ENCODE data around the gene NELFB. TPM values are rescaled to one million over a fixed set of nuclear protein-coding genes. Genes with fewer than 3 reads are reported as not detected.
A peak's percentile ranks its signal among the peaks of the same experiment; 100 is the strongest.

Gene NELFB
- total and polyA plus RNA-seq, 4 donors, result 4.7 to 24.6 (median 18.1) TPM

GRCh38 chr9:137253717-137254623, 1.2 kb upstream of the NELFB start:
- H3K36me3 ChIP-seq (ENCODE audit: control insufficient read depth in 4 of 4, insufficient read depth in 3 of 4, low read depth in 1 of 4, low read length in 3 of 4), result peaks cover 3 to 4% (median 4%) of the 10 kb centered on the region in 4 donors
- H3K27me3 ChIP-seq (ENCODE audit: control insufficient read depth in 4 of 4, insufficient read depth in 4 of 4, low read length in 3 of 4), result no peaks in the 10 kb centered on the region
- TF ChIP-seq FOXA2 (IDR thresholded peaks at IDR 0.05) (no peak), CTCF (IDR thresholded peaks at IDR 0.05; ENCODE audit: low read depth, low read length, missing input control) (no peak), TAF1 (conservative IDR thresholded peaks at IDR 0.05) (no peak), REST (IDR thresholded peaks at IDR 0.05) (no peak), ZBTB33 (IDR thresholded peaks at IDR 0.05) (no peak), RAD21 (IDR thresholded peaks at IDR 0.05) (no peak), JUND (IDR thresholded peaks at IDR 0.05) (no peak), NR2F2 (IDR thresholded peaks at IDR 0.05) (no peak), FOXA1 (IDR thresholded peaks at IDR 0.05) (no peak), GABPA (IDR thresholded peaks at IDR 0.05 in 1 of 2, conservative IDR thresholded peaks at IDR 0.05 in 1 of 2) (no peak), HNF4G (IDR thresholded peaks at IDR 0.05) (no peak), YY1 (IDR thresholded peaks at IDR 0.05) (no peak), MAX (IDR thresholded peaks at IDR 0.05) (no peak), EGR1 (IDR thresholded peaks at IDR 0.05; ENCODE audit: low read depth in 2 of 2) (no peak), HNF4A (conservative IDR thresholded peaks at IDR 0.05) (peak; percentile 53 to 71), RXRA (IDR thresholded peaks at IDR 0.05) (peak; percentile 55 to 56), ATF3 (IDR thresholded peaks at IDR 0.05) (no peak), SP1 (IDR thresholded peaks at IDR 0.05) (peak; percentile 62)
- H3K4me3 ChIP-seq (ENCODE audit: low read depth in 1 of 3, low read length in 3 of 3), result peak overlapping the region; percentile 83 to 98 (median 92)
- H3K9me3 ChIP-seq (ENCODE audit: control insufficient read depth in 4 of 4, low read length in 3 of 4), result no peaks in the 10 kb centered on the region
- 44% methylated on average over 21 of the region's 21 CpGs for WGBS
- peak overlapping the region in 1 of 2 donors; percentile 64 for H3K27ac ChIP-seq (ENCODE audit: low read depth in 1 of 2, low read length in 2 of 2)
- H3K9ac ChIP-seq (ENCODE audit: low read depth in 1 of 2, low read length in 2 of 2), result peak overlapping the region; percentile 7 to 34
- no peak for DNase-seq (ENCODE audit: low spot score)
- peaks cover 10 to 34% (median 21%) of the 10 kb centered on the region in 4 donors for H3K4me1 ChIP-seq (ENCODE audit: control insufficient read depth in 4 of 4, insufficient read depth in 4 of 4, low read length in 3 of 4)
